ENCODE results near the gene CENPS.

Gene CENPS

GRCh38 chr1:10484521-10484920 lies 54.3 kb downstream of the CENPS start:
- no peak overlapping the region for H3K27ac ChIP-seq
- TF ChIP-seq CTCF (conservative IDR thresholded peaks at IDR 0.05) = no peak
- no peak for TF ChIP-seq ZFX (IDR thresholded peaks at IDR 0.05)

- no peak for TF ChIP-seq ZFX (IDR thresholded peaks at IDR 0.05)
- no peak for TF ChIP-seq CTCF (conservative IDR thresholded peaks at IDR 0.05)
Observed at GRCh38 chr1:10489291-10490055, 59.2 kb downstream of the CENPS start.

GRCh38 chr1:10490286-10490970 lies 60.2 kb downstream of the CENPS start:
- no peak for TF ChIP-seq ZFX (IDR thresholded peaks at IDR 0.05)
- no peak for TF ChIP-seq CTCF (conservative IDR thresholded peaks at IDR 0.05)

More at GRCh38 chr1:10489291-10490055, 59.2 kb downstream of the CENPS start:
- no peak overlapping the region for H3K27ac ChIP-seq

More at GRCh38 chr1:10490286-10490970, 60.2 kb downstream of the CENPS start:
- H3K27ac ChIP-seq = no peak overlapping the region
